K562 (cell line): ENCODE results near the gene AMER3. TPM values are rescaled to one million over a fixed set of nuclear protein-coding genes. Genes with fewer than 3 reads are reported as not detected.

Experiments used
- ATAC-seq: fragments of 200-7000 bp; cut with Tn5 transposase; 3 replicates; pipeline ENCODE4 v1.9.1; 2020; ENCODE audit warnings: moderate library complexity
- BruUV-seq: library from RNA; stranded (reverse); fragments of 400-500 nt; replicated peaks from 2 replicates; lab custom pipeline; 2021; lab: Mats Ljungman, UMichigan
- CTCF ChIA-PET: fragments of 300-600 bp; formaldehyde crosslinking; extraction: SDS; loops from one replicate; lab custom pipeline; 2021; ENCODE audit warnings: low intra/inter-chr PET ratio; lab: Yijun Ruan, JAX
- POLR2A ChIA-PET: fragments of 300-600, 350-650 bp; sonication (Branson Sonifier 250); formaldehyde crosslinking; extraction: SDS; loops from one replicate; lab custom pipeline; 2021; ENCODE audit warnings: antibody characterized with exemption, inconsistent platforms; lab: Yijun Ruan, JAX
- DNase-seq, 4 experiments: peaks; one replicate each; pipeline versions ENCODE4 v3.0.0 to v3.0.0-alpha.2; 2011 to 2018; ENCODE audit warnings: low spot score in 3 of 4, mixed read lengths in 3 of 4; ENCODE audit errors: extremely low read depth in 1 of 4
- FAIRE-seq: peaks from 2 replicates; lab custom pipeline; 2011; peaks lifted over from hg19 to GRCh38; lab: Jason Lieb, UNC
- H2AFZ ChIP-seq: 2 replicates; pipeline ENCODE4 v1.6.0; 2011; ENCODE audit warnings: low read depth, low read length, control low read depth, inconsistent platforms
- H3K27ac ChIP-seq: fragments of 200-600 bp; 3 replicates; pipeline ENCODE4 v1.8.0; 2011; ENCODE audit warnings: low read depth, mild to moderate bottlenecking, control low read depth, inconsistent platforms, low read length, moderate library complexity, mixed read lengths; ENCODE audit errors: extremely low read depth
- H3K27me3 ChIP-seq, 2 experiments: fragments of 300-600 bp in 1 of 2; 2 replicates in 1 of 2; 3 replicates in 1 of 2; pipeline versions ENCODE4 v1.6.0 to v1.8.0; 2011; ENCODE audit warnings: inconsistent platforms in 2 of 2, low read length in 2 of 2, mild to moderate bottlenecking in 1 of 2, mixed read lengths in 1 of 2, moderate library complexity in 1 of 2; ENCODE audit not compliant: control insufficient read depth in 2 of 2, insufficient read depth in 2 of 2
- H3K36me3 ChIP-seq: fragments of 300-600 bp; 3 replicates; pipeline ENCODE4 v1.8.0; 2011; ENCODE audit warnings: mild to moderate bottlenecking, low read length, inconsistent platforms; ENCODE audit not compliant: control insufficient read depth, insufficient read depth
- H3K4me1 ChIP-seq, 2 experiments: fragments of 200-600 bp in 1 of 2; replicated peaks in 1 of 2; 2 replicates in 1 of 2; 3 replicates in 1 of 2; pipeline versions ENCODE4 v1.5.1 to v1.8.0; 2011; ENCODE audit warnings: inconsistent platforms in 2 of 2, low read length in 2 of 2, mild to moderate bottlenecking in 1 of 2, mixed read lengths in 1 of 2, moderate library complexity in 1 of 2; ENCODE audit not compliant: control insufficient read depth in 2 of 2, insufficient read depth in 2 of 2
- H3K4me2 ChIP-seq: 2 replicates; pipeline ENCODE4 v1.6.1; 2011; ENCODE audit warnings: low read length, control low read depth, inconsistent platforms, mixed read lengths; ENCODE audit not compliant: insufficient read depth
- H3K4me3 ChIP-seq: fragments of 200-600 bp; sonication (generic), shearing (Covaris generic); 2 replicates; pipeline ENCODE4 v1.5.1; 2016; ENCODE audit warnings: control low read depth, inconsistent platforms
- H3K79me2 ChIP-seq: fragments of 200-600 bp; 3 replicates; pipeline ENCODE4 v1.8.0; 2011; ENCODE audit warnings: low read length, inconsistent platforms; ENCODE audit not compliant: control insufficient read depth, insufficient read depth
- H3K9ac ChIP-seq, 2 experiments: 2 replicates each; pipeline versions ENCODE4 v1.6.0 to v1.6.1; 2011; ENCODE audit warnings: low read depth in 2 of 2, low read length in 2 of 2, control low read depth in 1 of 2, inconsistent platforms in 1 of 2, mild to moderate bottlenecking in 1 of 2, mixed read lengths in 1 of 2; ENCODE audit not compliant: insufficient read depth in 1 of 2
- H3K9me1 ChIP-seq: one replicate; pipeline ENCODE4 v1.6.0; 2011; ENCODE audit warnings: inconsistent platforms, mild to moderate bottlenecking, low read length, moderate library complexity; ENCODE audit not compliant: control insufficient read depth, insufficient read depth
- H3K9me3 ChIP-seq: replicated peaks from 2 replicates; pipeline ENCODE4 v1.5.1; 2011; ENCODE audit warnings: low read depth, low read length, inconsistent platforms; ENCODE audit not compliant: control insufficient read depth, insufficient read depth
- H4K20me1 ChIP-seq: replicated peaks from 2 replicates; pipeline ENCODE4 v1.6.1; 2011; ENCODE audit warnings: low read length, inconsistent platforms, mixed read lengths; ENCODE audit not compliant: control insufficient read depth, insufficient read depth
- FOSL1 ChIP-seq: fragments of 200-800 bp; sonication (Bioruptor generic); conservative IDR thresholded peaks from 2 replicates; pipeline ENCODE4 v1.6.1; 2016; ENCODE audit warnings: missing genetic modification characterization, missing compliant biosample characterization
- LARP7 ChIP-seq: fragments of 450-650 bp; IDR thresholded peaks from 2 replicates; pipeline ENCODE4 v1.6.1; 2016
- RFX1 ChIP-seq: fragments of 450-650 bp; IDR thresholded peaks from 2 replicates; pipeline ENCODE4 v1.6.1; 2016; ENCODE audit warnings: mild to moderate bottlenecking, moderate library complexity
- SMAD4 ChIP-seq: fragments of 250-450 bp; sonication (Bioruptor Pico); conservative IDR thresholded peaks from 2 replicates; pipeline ENCODE4 v1.8.0; 2021; ENCODE audit warnings: inconsistent platforms, mild to moderate bottlenecking, moderate library complexity
- SPI1 ChIP-seq: IDR thresholded peaks from 2 replicates; pipeline ENCODE4 v1.6.1; 2011; ENCODE audit warnings: low read depth, low read length, control low read depth, borderline replicate concordance
- ZNF175 ChIP-seq: fragments of 200-800 bp; sonication (Bioruptor generic); IDR thresholded peaks from 2 replicates; pipeline ENCODE4 v1.6.1; 2016; ENCODE audit warnings: low read depth, mild to moderate bottlenecking, missing genetic modification characterization, missing compliant biosample characterization
- WGBS: fragments of 100-300 bp; shearing (Covaris generic); methylation state at CpG from one replicate; pipeline ENCODE4 v1.1.6; 2016; ENCODE audit warnings: low coverage, mixed read lengths; ENCODE audit not compliant: insufficient coverage; ENCODE audit errors: missing lambda C conversion rate; 5-methylcytosine and 5-hydroxymethylcytosine counted together
- in situ Hi-C: fragments of 300-500 bp; cut with MboI; formaldehyde crosslinking; loops from 4 replicates; pipeline ENCODE4 v1.15.0; 2018; ENCODE audit warnings: inconsistent platforms, mixed read lengths
- intact Hi-C: fragments of 100-400 bp; cut with micrococcal nuclease; formaldehyde crosslinking; loops from 2 replicates; pipeline ENCODE4 v1.14.2; 2022
- polyA plus RNA-seq, 8 experiments: library from polyadenylated mRNA; depleted of rRNA in 4 of 8; stranded (reverse) in 5 of 8; unstranded in 3 of 8; fragments of >200 nt; fragmentation: Nextera tagmentation in 2 of 8; fragmentation: Illumina TruSeq in 1 of 8; extraction: Ambion mirVana in 2 of 8; extraction: Trizol in 1 of 8; gene quantifications; 2 replicates each; pipeline versions ENCODE4 v1.2.1 to v1.2.3, GENCODE V29; 2011 to 2014; ENCODE audit warnings: inconsistent platforms in 1 of 8, missing spikeins in 1 of 8
- total RNA-seq, 7 experiments: library from RNA; depleted of rRNA in 6 of 7; stranded (reverse); fragments of >200 nt in 6 of 7; fragmentation: Illumina TruSeq in 2 of 7; extraction: Trizol in 2 of 7; gene quantifications; 2 replicates each; pipeline versions ENCODE4 v1.2.1 to v1.2.3, GENCODE V29; 2011 to 2021; ENCODE audit warnings: low replicate concordance in 1 of 7
- TF ChIP-seq, protein P1 (sequence below): fragments of 450-650 bp; IDR thresholded peaks from 2 replicates; pipeline ENCODE4 v1.6.1; 2016; ENCODE audit warnings: missing biosample characterization, missing genetic modification characterization

The AMER3 gene
- total and polyA plus RNA-seq, 9 of the 15 experiments (the other 6 are each of a cell fraction or from before 2014, with no cell fraction given), result not detected

DNA sequence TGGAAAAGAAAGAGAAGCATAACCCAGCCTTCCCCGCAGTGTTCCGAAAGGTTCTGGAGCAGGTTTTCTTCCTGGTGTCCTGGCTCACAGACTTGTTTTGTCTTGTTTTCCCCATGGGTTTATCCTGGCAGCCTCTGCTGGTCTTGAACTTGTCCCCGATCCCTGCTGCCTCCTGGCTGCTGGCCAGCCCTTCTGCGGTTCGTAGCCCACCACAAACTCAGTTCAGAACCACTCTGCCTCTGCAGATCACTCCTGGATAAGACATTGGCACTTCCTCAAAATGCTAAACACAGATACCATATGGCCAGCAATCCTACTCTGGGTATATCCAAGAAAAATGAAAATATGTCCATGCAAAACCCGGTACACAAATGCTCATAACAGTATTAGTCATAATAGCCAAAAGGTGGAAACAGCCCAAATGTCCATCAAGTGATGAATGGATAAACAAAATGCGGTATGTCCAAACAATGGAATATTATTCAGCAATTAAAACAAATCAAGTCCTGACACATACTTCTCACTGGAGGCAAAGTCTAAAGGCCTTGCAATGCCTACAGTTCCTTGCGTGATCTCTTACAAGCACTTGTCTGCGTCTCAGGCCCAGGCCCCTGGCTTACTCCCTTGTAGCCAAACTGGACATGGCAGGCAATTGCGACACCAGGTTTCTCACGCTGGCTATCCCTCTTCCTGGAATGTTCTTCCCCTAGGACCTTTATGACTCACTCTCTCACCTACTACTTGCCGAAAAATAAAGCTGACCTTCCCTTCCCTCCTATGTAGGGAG, 53.3 kb downstream of the AMER3 start:
- no peaks in the 10 kb centered on the region for H3K9me3 ChIP-seq
- H3K27me3 ChIP-seq, result peaks cover 7 to 25% of the 10 kb centered on the region in 2 experiments
- H4K20me1 ChIP-seq, result no peaks in the 10 kb centered on the region
- no peaks in the 10 kb centered on the region; a peak in 1 of 5 replicates for H3K4me1 ChIP-seq
- ATAC-seq (no peak), DNase-seq (no peak), FAIRE-seq (no peak)
- CTCF ChIA-PET, result no interaction called here
- in situ Hi-C loops (no loop called here), intact Hi-C loops (no loop called here)
- POLR2A ChIA-PET, result no interaction called here
- no peaks in the 10 kb centered on the region for H3K9me1 ChIP-seq
- no peak overlapping the region for H2AFZ ChIP-seq
- H3K79me2 ChIP-seq, result no peaks in the 10 kb centered on the region
- BruUV-seq, result no TSS peak
- H3K27ac ChIP-seq, result no peak overlapping the region
- no peaks in the 10 kb centered on the region for H3K36me3 ChIP-seq
- WGBS, result under 1% methylated on average over 12 of the region's 12 CpGs
- H3K4me2 ChIP-seq, result no peak overlapping the region
- no peak overlapping the region for H3K9ac ChIP-seq
- TF ChIP-seq RFX1 (no peak), ZNF175 (CRISPR knock-in tag) (no peak), SMAD4 (CRISPR knock-in tag) (no peak), LARP7 (no peak), FOSL1 (tag) (no peak), SPI1 (peak; percentile 73)
- TF ChIP-seq, protein P1, sequence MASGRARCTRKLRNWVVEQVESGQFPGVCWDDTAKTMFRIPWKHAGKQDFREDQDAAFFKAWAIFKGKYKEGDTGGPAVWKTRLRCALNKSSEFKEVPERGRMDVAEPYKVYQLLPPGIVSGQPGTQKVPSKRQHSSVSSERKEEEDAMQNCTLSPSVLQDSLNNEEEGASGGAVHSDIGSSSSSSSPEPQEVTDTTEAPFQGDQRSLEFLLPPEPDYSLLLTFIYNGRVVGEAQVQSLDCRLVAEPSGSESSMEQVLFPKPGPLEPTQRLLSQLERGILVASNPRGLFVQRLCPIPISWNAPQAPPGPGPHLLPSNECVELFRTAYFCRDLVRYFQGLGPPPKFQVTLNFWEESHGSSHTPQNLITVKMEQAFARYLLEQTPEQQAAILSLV (tag), result no peak
- H3K4me3 ChIP-seq, result no peak overlapping the region
